ENCODE results near the gene BAIAP2.

DNA sequence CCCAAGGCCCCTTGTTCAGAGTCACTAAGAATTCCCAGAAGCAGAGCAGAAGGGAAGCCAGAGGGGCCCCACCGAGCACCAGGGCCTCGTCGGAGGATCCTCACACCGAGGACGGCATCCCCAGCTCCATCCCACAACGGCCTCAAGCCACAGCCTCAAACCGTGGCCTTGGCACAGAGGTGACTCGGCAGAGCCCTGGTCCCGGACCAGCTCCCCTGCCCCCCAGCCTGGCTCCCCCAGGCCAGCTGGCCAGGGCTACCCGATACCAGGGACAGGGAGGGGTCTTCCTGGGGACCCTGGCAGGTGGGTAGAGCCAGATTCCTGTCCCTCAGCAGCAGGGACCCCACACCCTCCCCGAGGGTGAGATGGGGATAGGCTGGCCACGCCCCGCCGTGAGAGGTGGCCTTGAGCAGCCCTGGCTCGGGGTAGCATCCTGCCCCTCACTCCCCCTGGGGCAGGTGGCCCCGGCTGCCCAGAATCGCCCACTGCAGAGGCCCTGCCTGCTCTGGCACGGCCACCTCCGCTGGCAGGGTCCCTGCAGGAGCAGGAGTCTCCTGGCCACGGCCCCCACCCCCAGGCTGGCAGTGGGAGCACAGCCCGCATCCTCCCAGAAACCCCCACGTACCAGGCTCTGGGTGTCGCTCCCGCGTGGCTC lies 124.8 kb downstream of the BAIAP2 start:
- no peak for TF ChIP-seq POLR2A (IDR thresholded peaks at IDR 0.05)
- TF ChIP-seq, protein P1, sequence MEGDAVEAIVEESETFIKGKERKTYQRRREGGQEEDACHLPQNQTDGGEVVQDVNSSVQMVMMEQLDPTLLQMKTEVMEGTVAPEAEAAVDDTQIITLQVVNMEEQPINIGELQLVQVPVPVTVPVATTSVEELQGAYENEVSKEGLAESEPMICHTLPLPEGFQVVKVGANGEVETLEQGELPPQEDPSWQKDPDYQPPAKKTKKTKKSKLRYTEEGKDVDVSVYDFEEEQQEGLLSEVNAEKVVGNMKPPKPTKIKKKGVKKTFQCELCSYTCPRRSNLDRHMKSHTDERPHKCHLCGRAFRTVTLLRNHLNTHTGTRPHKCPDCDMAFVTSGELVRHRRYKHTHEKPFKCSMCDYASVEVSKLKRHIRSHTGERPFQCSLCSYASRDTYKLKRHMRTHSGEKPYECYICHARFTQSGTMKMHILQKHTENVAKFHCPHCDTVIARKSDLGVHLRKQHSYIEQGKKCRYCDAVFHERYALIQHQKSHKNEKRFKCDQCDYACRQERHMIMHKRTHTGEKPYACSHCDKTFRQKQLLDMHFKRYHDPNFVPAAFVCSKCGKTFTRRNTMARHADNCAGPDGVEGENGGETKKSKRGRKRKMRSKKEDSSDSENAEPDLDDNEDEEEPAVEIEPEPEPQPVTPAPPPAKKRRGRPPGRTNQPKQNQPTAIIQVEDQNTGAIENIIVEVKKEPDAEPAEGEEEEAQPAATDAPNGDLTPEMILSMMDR (IDR thresholded peaks at IDR 0.05) = no peak
